Colonic mucosa (tissue), 4 donors: ENCODE results near the gene PAK5. TPM values are rescaled to one million over a fixed set of nuclear protein-coding genes. Genes with fewer than 3 reads are reported as not detected.

Experiments used
- DNase-seq: peaks from one replicate; pipeline ENCODE4 v3.0.0-alpha.2; 2020
- H3K27ac ChIP-seq: fragments of 200-600 bp; one replicate; pipeline ENCODE4 v1.8.0; 2021
- H3K27me3 ChIP-seq: fragments of 200-600 bp; one replicate; pipeline ENCODE4 v1.8.0; 2021
- H3K36me3 ChIP-seq: fragments of 200-600 bp; one replicate; pipeline ENCODE4 v1.8.0; 2021
- H3K4me1 ChIP-seq: fragments of 200-600 bp; one replicate; pipeline ENCODE4 v1.8.0; 2021; ENCODE audit warnings: mild to moderate bottlenecking
- H3K4me3 ChIP-seq: fragments of 200-600 bp; one replicate; pipeline ENCODE4 v1.8.0; 2021
- H3K9ac ChIP-seq, 2 donors: one replicate each; pipeline ENCODE4 v1.7.0; 2013; ENCODE audit warnings: control low read depth in 2 of 2, low read depth in 2 of 2, low read length in 2 of 2
- H3K9me3 ChIP-seq: fragments of 200-600 bp; one replicate; pipeline ENCODE4 v1.8.0; 2021
- intact Hi-C: fragments of 100-400 bp; cut with DNase I; formaldehyde crosslinking; loops from one replicate; pipeline ENCODE4 v1.14.1; 2022
- total RNA-seq, 2 donors: library from RNA; stranded (reverse); fragmentation: NEBNext Ultra II Directional in 1 of 2; extraction: Animal tissue kit (Norgen Biotek cat#: 25700) in 1 of 2; gene quantifications; one replicate each; pipeline ENCODE4 v1.2.1, GENCODE V29; 2021
- TF ChIP-seq, protein P1 (sequence below): fragments of 200-600 bp; IDR thresholded peaks from one replicate; pipeline ENCODE4 v1.8.0; 2022; ENCODE audit warnings: antibody characterized with exemption, mild to moderate bottlenecking
- donor health status: healthy.
- donor health status: DM: no; HTN: no; CAD: no.
- donor health status: DM: no; HTN: no; CAD: no.

Gene PAK5
- total RNA-seq, 2 donors from 2014 or later, result 0.07 TPM; not detected in 1

DNA sequence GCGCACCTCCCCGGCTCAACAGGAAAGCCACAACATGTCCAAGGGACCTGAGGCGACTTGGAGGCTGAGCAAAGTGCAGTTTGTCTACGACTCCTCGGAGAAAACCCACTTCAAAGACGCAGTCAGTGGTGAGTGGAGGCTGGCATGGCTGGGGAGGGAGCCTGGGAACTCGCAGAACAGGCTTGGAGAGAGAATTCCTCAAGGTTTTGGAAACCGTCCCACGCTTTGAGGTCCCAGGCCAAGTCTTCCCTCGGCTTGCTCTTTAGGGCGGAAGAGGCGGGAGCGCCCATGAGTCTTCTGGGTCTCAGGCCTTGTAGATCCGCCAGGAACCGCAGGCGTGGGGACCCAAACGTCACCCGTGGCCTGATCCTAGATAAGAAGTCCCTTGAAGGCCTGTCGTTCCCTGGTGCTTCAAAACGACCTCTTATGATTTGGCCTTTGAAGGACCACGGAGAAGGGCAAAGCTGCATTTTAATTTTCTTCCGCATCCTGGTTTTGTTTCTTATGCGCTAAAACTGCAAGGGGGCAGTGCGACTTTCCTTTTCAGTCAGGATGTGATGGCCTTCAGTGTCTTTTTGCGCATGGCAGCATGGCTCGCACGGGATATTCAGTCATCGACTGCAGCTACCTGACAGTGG is 322.5 kb downstream of the PAK5 start:
- no peaks in the 10 kb centered on the region for H3K36me3 ChIP-seq
- no peak overlapping the region for H3K4me3 ChIP-seq
- no peak for DNase-seq
- no peak overlapping the region for H3K9ac ChIP-seq
- H3K9me3 ChIP-seq, result no peaks in the 10 kb centered on the region
- peaks cover 44% of the 10 kb centered on the region for H3K27me3 ChIP-seq
- no peaks in the 10 kb centered on the region for H3K4me1 ChIP-seq
- intact Hi-C loops, result no loop called here
- TF ChIP-seq, protein P1, sequence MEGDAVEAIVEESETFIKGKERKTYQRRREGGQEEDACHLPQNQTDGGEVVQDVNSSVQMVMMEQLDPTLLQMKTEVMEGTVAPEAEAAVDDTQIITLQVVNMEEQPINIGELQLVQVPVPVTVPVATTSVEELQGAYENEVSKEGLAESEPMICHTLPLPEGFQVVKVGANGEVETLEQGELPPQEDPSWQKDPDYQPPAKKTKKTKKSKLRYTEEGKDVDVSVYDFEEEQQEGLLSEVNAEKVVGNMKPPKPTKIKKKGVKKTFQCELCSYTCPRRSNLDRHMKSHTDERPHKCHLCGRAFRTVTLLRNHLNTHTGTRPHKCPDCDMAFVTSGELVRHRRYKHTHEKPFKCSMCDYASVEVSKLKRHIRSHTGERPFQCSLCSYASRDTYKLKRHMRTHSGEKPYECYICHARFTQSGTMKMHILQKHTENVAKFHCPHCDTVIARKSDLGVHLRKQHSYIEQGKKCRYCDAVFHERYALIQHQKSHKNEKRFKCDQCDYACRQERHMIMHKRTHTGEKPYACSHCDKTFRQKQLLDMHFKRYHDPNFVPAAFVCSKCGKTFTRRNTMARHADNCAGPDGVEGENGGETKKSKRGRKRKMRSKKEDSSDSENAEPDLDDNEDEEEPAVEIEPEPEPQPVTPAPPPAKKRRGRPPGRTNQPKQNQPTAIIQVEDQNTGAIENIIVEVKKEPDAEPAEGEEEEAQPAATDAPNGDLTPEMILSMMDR, result no peak
- H3K27ac ChIP-seq, result no peak overlapping the region

DNA sequence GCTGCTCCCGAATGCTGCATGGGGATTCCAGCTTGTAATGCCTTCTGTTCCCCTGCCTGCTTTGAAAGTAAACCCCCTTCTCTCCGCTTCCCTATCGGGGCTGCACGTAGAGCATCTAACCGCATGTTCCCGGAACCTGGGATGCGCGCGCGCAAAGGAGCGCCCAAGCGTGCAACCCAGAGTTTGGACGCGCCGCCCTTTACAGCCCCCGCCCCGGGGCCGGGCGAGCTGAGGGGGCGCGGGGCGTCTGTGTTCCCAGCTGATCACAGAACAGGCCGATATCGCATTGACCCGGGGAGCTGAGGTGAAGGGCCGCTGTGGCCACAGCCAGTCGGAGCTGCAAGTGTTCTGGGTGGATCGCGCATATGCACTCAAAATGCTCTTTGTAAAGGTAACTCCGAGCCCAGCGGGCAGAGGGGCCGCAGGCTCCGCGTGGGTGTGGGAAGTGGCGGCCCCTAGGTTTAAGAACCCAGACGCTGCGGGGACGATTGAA is 323.1 kb downstream of the PAK5 start:
- TF ChIP-seq, protein P1, result no peak
- H3K27me3 ChIP-seq, result peaks cover 46% of the 10 kb centered on the region
- no peak for DNase-seq
- H3K9me3 ChIP-seq, result no peaks in the 10 kb centered on the region
- no peaks in the 10 kb centered on the region for H3K4me1 ChIP-seq
- no peaks in the 10 kb centered on the region for H3K36me3 ChIP-seq
- H3K4me3 ChIP-seq, result no peak overlapping the region
- H3K27ac ChIP-seq, result no peak overlapping the region
- intact Hi-C loops, result no loop called here
- H3K9ac ChIP-seq, result no peak overlapping the region

DNA sequence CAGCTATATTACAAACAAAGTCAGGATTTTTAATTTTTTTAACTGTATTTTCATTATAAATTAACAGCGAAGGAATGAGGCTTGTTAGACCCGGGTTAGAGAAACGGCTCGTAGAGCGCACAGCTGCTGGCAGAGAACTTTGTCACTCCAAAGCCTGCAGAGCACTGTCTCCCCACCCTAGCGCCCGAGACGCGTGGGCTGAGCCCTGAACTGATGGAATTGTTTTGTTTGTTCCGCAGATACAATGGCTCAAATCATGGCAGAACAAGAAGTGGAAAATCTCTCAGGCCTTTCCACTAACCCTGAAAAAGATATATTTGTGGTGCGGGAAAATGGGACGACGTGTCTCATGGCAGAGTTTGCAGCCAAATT is 323.7 kb downstream of the PAK5 start:
- H3K4me1 ChIP-seq, result no peaks in the 10 kb centered on the region
- no peak for DNase-seq
- TF ChIP-seq, protein P1, result no peak
- intact Hi-C loops, result no loop called here
- H3K27ac ChIP-seq, result no peak overlapping the region
- no peaks in the 10 kb centered on the region for H3K36me3 ChIP-seq
- H3K27me3 ChIP-seq, result peaks cover 52% of the 10 kb centered on the region
- H3K9me3 ChIP-seq, result no peaks in the 10 kb centered on the region
- H3K4me3 ChIP-seq, result no peak overlapping the region
- H3K9ac ChIP-seq, result no peak overlapping the region

DNA sequence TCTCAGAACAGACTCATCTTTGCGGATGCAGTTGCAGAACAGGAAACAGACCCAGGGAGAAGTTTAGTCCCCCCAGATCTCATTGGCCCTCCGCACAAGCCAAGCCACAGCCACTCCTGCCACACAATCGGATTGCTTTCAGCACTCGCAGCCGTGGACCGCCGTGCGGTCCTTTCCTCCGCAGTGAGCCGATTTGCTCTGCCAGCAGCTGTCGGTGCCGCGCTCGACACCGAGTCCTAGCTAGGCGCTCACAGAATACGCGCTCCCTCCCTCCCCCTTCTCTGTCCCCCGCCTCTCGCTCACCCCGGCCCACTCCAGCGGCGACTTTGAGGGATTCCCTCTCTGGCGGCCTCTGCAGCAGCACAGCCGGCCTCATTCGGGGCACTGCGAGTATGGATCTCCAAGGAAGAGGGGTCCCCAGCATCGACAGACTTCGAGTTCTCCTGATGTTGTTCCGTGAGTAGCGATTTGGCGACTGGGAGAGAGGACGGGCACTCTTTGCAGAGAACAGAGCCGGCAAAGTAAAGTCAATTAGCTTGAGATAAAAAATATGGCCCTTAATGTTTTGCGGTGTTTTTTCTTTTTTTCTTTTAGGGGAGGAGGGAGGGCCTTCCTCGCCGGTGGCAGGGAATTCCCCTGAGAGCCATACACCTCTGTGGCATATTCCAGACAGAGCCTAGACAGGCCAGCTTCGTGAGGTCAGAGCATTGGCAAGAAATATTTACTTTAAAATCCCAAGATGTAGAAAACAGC is 324.2 kb downstream of the PAK5 start, which contains the start of gene LAMP5:
Gene LAMP5, plus strand, starts transcription at position 130 of the 753 bp plus-strand sequence. Its CDS starts 263 bp downstream, at position 393.
- TF ChIP-seq, protein P1, result no peak
- Histone ChIP-seq H3K4me3 (no peak within 1 kb of the TSS), H3K27ac (no peak within 1 kb of the TSS), H3K36me3 (no peaks in the 10 kb centered on the region), H3K9me3 (no peaks in the 10 kb centered on the region), H3K9ac (no peak within 1 kb of the TSS), H3K27me3 (peaks cover 57% of the 10 kb centered on the region), H3K4me1 (no peaks in the 10 kb centered on the region)
- DNase-seq, result no peak
- intact Hi-C loops, result no loop called here

DNA sequence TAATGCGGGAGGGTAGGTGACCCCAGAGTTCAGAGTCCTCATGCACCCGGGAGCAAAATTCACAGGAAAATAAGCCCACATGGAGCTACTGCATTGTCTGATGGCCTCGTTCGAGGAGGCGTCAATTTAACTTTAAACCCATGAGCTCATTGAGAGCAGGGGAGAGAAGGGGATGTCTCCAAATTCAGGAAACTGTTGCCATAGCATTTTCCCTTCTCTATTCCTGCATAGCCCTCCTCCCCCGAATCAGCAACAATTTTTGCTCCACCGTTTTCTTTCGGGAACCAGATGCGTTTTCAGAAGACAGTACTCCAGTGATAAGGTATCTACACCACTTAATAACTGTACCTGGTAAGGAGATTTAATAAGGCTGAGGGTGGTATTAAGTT is 324.8 kb downstream of the PAK5 start:
- H3K4me1 ChIP-seq, result no peaks in the 10 kb centered on the region
- intact Hi-C loops, result no loop called here
- H3K9me3 ChIP-seq, result no peaks in the 10 kb centered on the region
- H3K9ac ChIP-seq, result no peak overlapping the region
- no peak for DNase-seq
- H3K27me3 ChIP-seq, result peaks cover 61% of the 10 kb centered on the region
- H3K27ac ChIP-seq, result no peak overlapping the region
- no peaks in the 10 kb centered on the region for H3K36me3 ChIP-seq
- TF ChIP-seq, protein P1, result no peak
- no peak overlapping the region for H3K4me3 ChIP-seq
